SJCRH30 (cell line): ENCODE results near the gene SUPT5H. TPM values are rescaled to one million over a fixed set of nuclear protein-coding genes. Genes with fewer than 3 reads are reported as not detected.

Experiments
- DNase-seq, 2 experiments: peaks; one replicate each; pipeline ENCODE4 v3.0.0-alpha.2; 2015 to 2020
- H3K27ac ChIP-seq: fragments of 250-450 bp; sonication (Bioruptor Pico); 2 replicates; pipeline ENCODE4 v1.5.1; 2020; ENCODE audit warnings: mild to moderate bottlenecking, moderate library complexity
- H3K27me3 ChIP-seq: fragments of 250-450 bp; sonication (Bioruptor Pico); 2 replicates; pipeline ENCODE4 v1.5.1; 2020; ENCODE audit warnings: mild to moderate bottlenecking, moderate library complexity
- H3K36me3 ChIP-seq: fragments of 250-450 bp; sonication (Bioruptor Pico); 2 replicates; pipeline ENCODE4 v1.5.1; 2020; ENCODE audit warnings: mild to moderate bottlenecking, moderate library complexity
- H3K4me1 ChIP-seq: fragments of 250-450 bp; sonication (Bioruptor Pico); 2 replicates; pipeline ENCODE4 v1.5.1; 2020; ENCODE audit warnings: mild to moderate bottlenecking, moderate library complexity
- H3K4me3 ChIP-seq: fragments of 250-450 bp; sonication (Bioruptor Pico); 2 replicates; pipeline ENCODE4 v1.5.1; 2020; ENCODE audit warnings: mild to moderate bottlenecking, moderate library complexity
- H3K9me3 ChIP-seq: fragments of 250-450 bp; sonication (Bioruptor Pico); replicated peaks from 2 replicates; pipeline ENCODE4 v1.5.1; 2020; ENCODE audit warnings: mild to moderate bottlenecking, moderate library complexity
- total RNA-seq: library from RNA; depleted of rRNA; stranded (reverse); fragments of >200 nt; shearing (Covaris generic); gene quantifications from 2 replicates; pipeline ENCODE4 v1.2.3, GENCODE V29; 2014

The SUPT5H gene
- total RNA-seq, 1 experiment from 2014 or later: 106 TPM

DNA sequence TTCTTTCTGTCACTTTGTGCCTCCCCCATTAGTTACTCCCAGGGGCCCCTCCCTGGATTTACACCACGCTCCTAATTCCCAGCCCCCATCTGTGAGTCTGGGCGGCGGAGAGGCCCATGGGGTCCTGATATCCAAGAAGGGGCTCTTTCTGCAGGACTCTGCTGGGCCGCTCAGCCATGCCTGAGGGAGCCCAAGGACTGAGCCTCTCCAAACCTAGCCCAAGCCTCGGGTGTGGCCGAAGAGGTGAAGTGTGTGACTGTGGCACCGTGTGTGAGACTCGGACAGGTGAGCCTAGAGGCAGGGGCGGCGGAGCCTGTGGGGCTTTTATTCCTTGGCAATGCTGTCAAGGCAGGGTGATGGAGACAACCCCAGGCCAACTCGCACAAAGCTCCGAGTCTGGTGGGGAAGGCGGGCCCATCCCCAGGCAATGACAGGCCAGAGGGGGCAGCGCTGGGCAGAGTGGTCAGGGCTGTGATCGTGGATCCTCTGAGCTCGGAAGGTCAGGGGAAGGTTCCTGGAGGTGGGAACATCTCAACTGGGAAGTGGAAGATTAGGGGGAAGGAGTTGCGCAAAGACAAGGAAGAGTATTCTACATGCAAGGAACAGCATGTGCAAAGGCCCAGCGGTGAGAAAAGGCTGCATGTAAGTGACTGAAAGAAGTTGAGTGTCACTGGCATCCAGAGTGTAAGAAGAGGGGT is 31.3 kb upstream of the SUPT5H start:
- Histone ChIP-seq H3K9me3 (no peaks in the 10 kb centered on the region), H3K4me3 (peak overlapping the region; percentile 80), H3K27me3 (no peaks in the 10 kb centered on the region), H3K36me3 (peaks cover 14% of the 10 kb centered on the region), H3K27ac (peak overlapping the region; percentile 72), H3K4me1 (peaks cover 12% of the 10 kb centered on the region)
- DNase-seq: peak; percentile 58 to 65

GRCh38 chr19:39415111-39416046 is 30.0 kb upstream of the SUPT5H start:
- peaks cover 9% of the 10 kb centered on the region for H3K4me1 ChIP-seq
- peaks cover 25% of the 10 kb centered on the region for H3K36me3 ChIP-seq
- H3K27ac ChIP-seq: no peak overlapping the region
- H3K4me3 ChIP-seq: no peak overlapping the region
- no peak for DNase-seq
- no peaks in the 10 kb centered on the region for H3K27me3 ChIP-seq
- H3K9me3 ChIP-seq: no peaks in the 10 kb centered on the region

DNA sequence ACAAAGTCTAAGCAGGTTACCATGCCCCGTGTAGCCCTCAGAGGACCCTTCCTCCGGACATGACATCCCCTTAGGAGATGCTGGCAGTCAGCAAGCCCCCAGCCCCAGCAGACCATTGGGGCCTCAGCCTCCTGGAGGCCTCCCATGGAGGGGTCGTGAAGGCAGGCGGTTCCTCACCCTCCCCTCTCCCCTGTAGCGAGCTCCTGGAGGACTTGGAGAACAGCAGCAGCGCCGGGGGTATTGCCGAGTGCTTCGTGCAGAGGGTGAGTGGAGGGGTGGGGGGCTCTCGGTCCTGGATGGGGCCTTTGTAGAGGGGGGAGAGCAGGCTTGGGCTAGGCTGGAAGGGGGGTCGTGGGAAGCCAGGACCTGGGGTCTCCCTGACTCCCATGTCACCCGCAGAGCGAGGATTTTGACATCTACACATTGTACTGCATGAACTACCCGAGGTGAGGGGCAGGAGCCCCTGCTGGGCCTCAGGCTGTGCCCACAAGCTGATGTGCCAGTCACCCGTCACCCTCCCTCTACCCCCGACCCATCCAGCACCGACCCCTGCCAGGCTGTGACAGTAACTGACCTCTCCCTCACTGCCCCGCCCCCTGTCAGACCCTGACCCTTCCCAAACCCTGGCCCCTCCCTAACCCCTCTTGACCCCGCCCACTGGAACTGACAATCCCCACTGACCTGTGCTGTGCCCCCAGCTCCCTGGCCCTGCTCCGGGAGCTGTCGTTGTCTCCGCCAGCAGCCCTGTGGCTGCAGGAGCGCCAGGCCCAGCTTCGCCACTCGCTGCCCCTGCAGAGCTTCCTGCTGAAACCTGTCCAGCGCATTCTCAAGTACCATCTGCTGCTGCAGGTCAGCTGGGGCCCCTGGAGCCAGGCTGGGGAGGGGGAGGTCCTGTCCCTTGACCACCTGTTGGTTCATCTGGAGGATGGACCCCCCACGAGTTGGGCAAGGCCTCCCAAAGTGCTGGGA is 28.9 kb upstream of the SUPT5H start:
- Histone ChIP-seq H3K36me3 (peaks cover 29% of the 10 kb centered on the region), H3K9me3 (no peaks in the 10 kb centered on the region), H3K4me1 (peaks cover 2% of the 10 kb centered on the region), H3K27ac (no peak overlapping the region), H3K27me3 (no peaks in the 10 kb centered on the region), H3K4me3 (no peak overlapping the region)
- peak; percentile 63 to 67 for DNase-seq

DNA sequence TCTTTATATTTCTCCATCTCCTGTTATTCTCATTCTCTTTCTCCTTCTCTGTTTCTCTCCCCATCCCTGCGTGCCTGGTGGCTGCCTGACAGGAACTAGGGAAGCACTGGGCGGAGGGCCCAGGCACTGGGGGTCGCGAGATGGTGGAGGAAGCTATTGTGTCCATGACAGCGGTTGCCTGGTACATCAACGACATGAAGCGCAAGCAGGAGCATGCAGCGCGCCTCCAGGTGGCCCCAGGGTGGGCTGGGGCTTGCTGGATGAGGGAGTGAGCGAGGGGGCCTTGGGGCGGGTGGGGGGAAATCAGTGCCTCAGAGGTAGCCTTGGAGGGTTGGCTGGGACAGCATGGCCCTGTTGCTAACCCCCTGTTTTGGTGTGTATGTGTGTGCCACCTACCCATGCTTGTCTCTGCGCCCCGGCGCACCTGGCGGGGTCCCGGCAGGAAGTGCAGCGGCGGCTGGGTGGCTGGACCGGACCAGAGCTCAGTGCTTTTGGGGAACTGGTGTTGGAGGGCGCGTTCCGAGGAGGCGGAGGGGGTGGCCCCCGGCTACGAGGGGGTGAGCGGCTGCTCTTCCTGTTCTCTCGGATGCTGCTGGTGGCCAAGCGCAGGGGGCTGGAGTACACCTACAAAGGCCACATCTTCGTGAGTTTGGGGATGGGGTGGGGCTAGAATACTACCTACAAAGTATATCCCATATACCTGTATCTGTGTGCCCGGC is 27.8 kb upstream of the SUPT5H start:
- DNase-seq: no peak
- no peaks in the 10 kb centered on the region for H3K27me3 ChIP-seq
- H3K27ac ChIP-seq: no peak overlapping the region
- no peaks in the 10 kb centered on the region for H3K4me1 ChIP-seq
- H3K36me3 ChIP-seq: peaks cover 40% of the 10 kb centered on the region
- no peaks in the 10 kb centered on the region for H3K9me3 ChIP-seq
- H3K4me3 ChIP-seq: no peak overlapping the region

- no peak for DNase-seq
- Histone ChIP-seq H3K27ac (no peak overlapping the region), H3K4me3 (no peak overlapping the region), H3K9me3 (no peaks in the 10 kb centered on the region), H3K27me3 (no peaks in the 10 kb centered on the region), H3K4me1 (no peaks in the 10 kb centered on the region), H3K36me3 (peaks cover 46% of the 10 kb centered on the region)
Measured at GRCh38 chr19:39419003-39419402, 26.4 kb upstream of the SUPT5H start.

- no peaks in the 10 kb centered on the region for H3K4me1 ChIP-seq
- H3K27me3 ChIP-seq: no peaks in the 10 kb centered on the region
- H3K4me3 ChIP-seq: no peak overlapping the region
- DNase-seq: no peak
- H3K9me3 ChIP-seq: no peaks in the 10 kb centered on the region
- peaks cover 53% of the 10 kb centered on the region for H3K36me3 ChIP-seq
- no peak overlapping the region for H3K27ac ChIP-seq
Measured at GRCh38 chr19:39420769-39421168, 24.6 kb upstream of the SUPT5H start.

- Histone ChIP-seq H3K9me3 (no peaks in the 10 kb centered on the region), H3K36me3 (peaks cover 53% of the 10 kb centered on the region), H3K4me3 (no peak overlapping the region), H3K4me1 (no peaks in the 10 kb centered on the region), H3K27me3 (no peaks in the 10 kb centered on the region), H3K27ac (no peak overlapping the region)
- no peak for DNase-seq
Measured at GRCh38 chr19:39422020-39422419, 23.4 kb upstream of the SUPT5H start.

DNA sequence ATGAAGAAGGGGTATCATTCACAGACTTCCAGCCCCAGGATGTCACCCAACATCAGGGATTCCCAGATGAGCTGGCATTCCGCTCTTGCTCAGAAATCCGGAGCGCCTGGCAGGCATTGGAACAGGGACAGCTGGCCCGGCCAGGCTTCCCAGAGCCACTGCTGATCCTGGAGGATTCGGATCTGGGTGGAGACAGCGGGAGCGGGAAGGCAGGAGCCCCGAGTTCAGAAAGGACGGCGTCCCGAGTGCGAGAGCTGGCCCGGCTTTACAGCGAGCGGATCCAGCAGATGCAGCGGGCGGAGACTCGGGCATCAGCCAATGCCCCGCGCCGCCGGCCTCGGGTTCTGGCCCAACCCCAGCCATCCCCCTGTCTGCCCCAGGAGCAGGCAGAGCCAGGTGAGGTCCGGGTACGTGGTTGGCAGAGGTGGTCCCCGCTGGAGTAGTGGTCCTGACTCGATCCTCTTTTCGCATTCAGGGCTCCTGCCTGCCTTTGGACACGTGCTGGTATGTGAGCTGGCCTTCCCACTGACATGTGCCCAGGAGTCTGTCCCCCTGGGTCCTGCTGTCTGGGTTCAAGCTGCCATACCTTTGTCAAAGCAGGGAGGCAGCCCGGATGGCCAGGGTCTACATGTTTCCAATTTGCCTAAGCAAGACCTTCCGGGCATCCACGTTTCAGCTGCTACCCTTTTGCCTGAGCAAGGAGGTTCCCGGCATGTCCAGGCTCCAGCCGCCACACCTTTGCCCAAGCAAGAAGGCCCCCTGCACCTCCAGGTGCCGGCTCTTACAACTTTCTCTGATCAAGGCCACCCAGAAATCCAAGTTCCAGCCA is 21.9 kb upstream of the SUPT5H start:
- Histone ChIP-seq H3K27me3 (no peaks in the 10 kb centered on the region), H3K9me3 (no peaks in the 10 kb centered on the region)

GRCh38 chr19:39424934-39425333 is 20.4 kb upstream of the SUPT5H start:
- Histone ChIP-seq H3K4me1 (peaks cover 7% of the 10 kb centered on the region; the same call in 1 of the 2 replicates), H3K27me3 (no peaks in the 10 kb centered on the region), H3K9me3 (no peaks in the 10 kb centered on the region), H3K36me3 (peaks cover 33% of the 10 kb centered on the region), H3K27ac (no peak overlapping the region), H3K4me3 (no peak overlapping the region)
- no peak for DNase-seq

More for the DNA sequence above, 21.9 kb upstream of the SUPT5H start:
- H3K4me3 ChIP-seq: no peak overlapping the region
- H3K27ac ChIP-seq: no peak overlapping the region
- H3K36me3 ChIP-seq: peaks cover 45% of the 10 kb centered on the region
- H3K4me1 ChIP-seq: peaks cover 2% of the 10 kb centered on the region; the same call in 1 of the 2 replicates
- no peak for DNase-seq

DNA sequence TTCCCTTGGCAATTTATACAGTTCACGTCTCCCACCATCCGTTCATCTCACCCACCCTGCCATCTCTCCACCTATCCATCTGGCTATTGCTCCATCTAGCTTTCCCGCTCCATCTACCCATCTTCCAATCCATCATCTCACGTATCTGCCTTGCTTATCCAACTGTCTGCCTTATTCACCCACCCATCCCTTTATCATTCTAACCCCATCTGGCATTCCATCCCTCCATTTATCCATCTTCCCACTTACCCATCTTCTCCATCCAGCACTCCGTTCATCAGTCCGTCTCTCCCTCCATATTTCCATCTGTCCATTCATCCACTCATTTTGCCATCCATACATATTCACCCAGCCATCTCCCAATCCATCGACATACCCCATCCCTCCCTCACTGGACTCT is 19.6 kb upstream of the SUPT5H start:
- no peak for DNase-seq
- H3K9me3 ChIP-seq: no peaks in the 10 kb centered on the region
- peaks cover 28% of the 10 kb centered on the region for H3K36me3 ChIP-seq
- no peak overlapping the region for H3K4me3 ChIP-seq
- no peaks in the 10 kb centered on the region for H3K27me3 ChIP-seq
- no peak overlapping the region for H3K27ac ChIP-seq
- peaks cover 7% of the 10 kb centered on the region; the same call in 1 of the 2 replicates for H3K4me1 ChIP-seq

DNA sequence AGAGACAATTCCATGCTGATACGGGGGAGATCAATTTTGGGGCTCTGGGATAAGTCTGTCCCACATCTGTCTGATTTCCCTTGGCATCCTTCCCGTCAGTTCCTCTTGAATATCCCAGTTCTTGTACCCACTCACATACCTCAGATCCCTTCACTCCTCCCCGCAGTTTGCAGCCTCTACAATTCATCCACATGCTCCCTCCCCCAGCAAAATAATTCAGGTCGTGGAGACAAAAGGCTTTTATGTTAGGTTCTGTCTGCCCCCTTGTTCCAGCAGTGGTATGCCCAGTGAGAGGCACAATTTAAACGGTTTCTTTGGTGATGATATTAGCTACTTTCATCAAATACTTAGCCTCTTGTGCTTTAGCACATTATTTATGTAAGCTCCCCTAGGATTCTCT is 19.2 kb upstream of the SUPT5H start:
- Histone ChIP-seq H3K27ac (no peak overlapping the region), H3K4me3 (no peak overlapping the region), H3K27me3 (no peaks in the 10 kb centered on the region), H3K9me3 (no peaks in the 10 kb centered on the region), H3K36me3 (peaks cover 27% of the 10 kb centered on the region), H3K4me1 (peaks cover 7% of the 10 kb centered on the region; the same call in 1 of the 2 replicates)
- DNase-seq: no peak

DNA sequence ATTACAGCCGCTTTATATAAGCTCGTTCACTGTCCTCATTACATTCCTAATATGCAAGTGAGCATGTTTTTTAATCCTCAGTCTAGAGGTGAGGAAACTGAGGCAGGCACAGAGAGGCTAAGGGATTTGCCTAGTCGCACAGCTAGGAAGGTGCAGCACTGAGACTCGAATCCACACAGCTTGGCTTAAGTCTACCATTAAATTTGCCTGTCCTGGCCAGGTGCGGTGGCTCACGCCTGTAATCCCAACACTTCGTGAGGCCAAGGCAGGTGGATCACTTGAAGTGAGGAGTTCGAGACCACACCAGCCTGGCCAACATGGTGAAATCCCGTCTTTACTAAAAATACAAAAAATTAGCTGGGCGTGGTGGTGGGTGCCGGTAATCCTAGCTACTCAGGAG is 17.7 kb upstream of the SUPT5H start:
- Histone ChIP-seq H3K36me3 (peaks cover 23% of the 10 kb centered on the region), H3K27ac (no peak overlapping the region), H3K27me3 (no peaks in the 10 kb centered on the region), H3K4me3 (no peak overlapping the region), H3K9me3 (no peaks in the 10 kb centered on the region), H3K4me1 (peaks cover 7% of the 10 kb centered on the region; the same call in 1 of the 2 replicates)
- no peak for DNase-seq
